OCI-LY1 (cell line): ENCODE results near the gene CFAP77.

Source experiments
- H2AFZ ChIP-seq: fragments of 200-600 bp; sonication (generic), shearing (Covaris generic); 2 replicates; pipeline ENCODE4 v1.6.0; 2014; ENCODE audit warnings: antibody characterized with exemption, mild to moderate bottlenecking, low read length
- H3F3A ChIP-seq: fragments of 200-600 bp; sonication (generic), shearing (Covaris generic); 2 replicates; pipeline ENCODE4 v1.6.0; 2014; ENCODE audit warnings: mild to moderate bottlenecking, antibody characterized with exemption, low read length, moderate library complexity; ENCODE audit not compliant: insufficient read depth
- H3K27ac ChIP-seq: fragments of 200-600 bp; sonication (generic); 2 replicates; pipeline ENCODE4 v1.5.1; 2014; ENCODE audit warnings: low read length, mixed run types, mild to moderate bottlenecking, low read depth; ENCODE audit not compliant: poor library complexity, severe bottlenecking
- H3K27me3 ChIP-seq: fragments of 200-600 bp; sonication (generic); 2 replicates; pipeline ENCODE4 v1.6.0; 2014; ENCODE audit warnings: antibody characterized with exemption, mild to moderate bottlenecking, low read length, moderate library complexity; ENCODE audit not compliant: insufficient read depth
- H3K36me3 ChIP-seq: fragments of 200-600 bp; sonication (generic); 2 replicates; pipeline ENCODE4 v1.6.1; 2014; ENCODE audit warnings: mild to moderate bottlenecking, antibody characterized with exemption, low read length, moderate library complexity, mixed read lengths; ENCODE audit not compliant: insufficient read depth
- H3K4me1 ChIP-seq: fragments of 200-600 bp; sonication (generic); 2 replicates; pipeline ENCODE4 v1.5.1; 2014; ENCODE audit warnings: mild to moderate bottlenecking, low read length, moderate library complexity; ENCODE audit not compliant: insufficient read depth, severe bottlenecking
- H3K4me2 ChIP-seq: fragments of 200-600 bp; sonication (generic), shearing (Covaris generic); 2 replicates; pipeline ENCODE4 v1.6.1; 2014; ENCODE audit warnings: low read length
- H3K4me3 ChIP-seq: fragments of 200-600 bp; sonication (generic); 2 replicates; pipeline ENCODE4 v1.5.1; 2014; ENCODE audit warnings: low read length, low read depth, mild to moderate bottlenecking, mixed read lengths; ENCODE audit not compliant: poor library complexity, severe bottlenecking
- H3K79me2 ChIP-seq: fragments of 200-600 bp; shearing (Covaris generic); 2 replicates; pipeline ENCODE4 v1.6.1; 2016; ENCODE audit warnings: mixed run types, low read length, mixed read lengths; ENCODE audit not compliant: insufficient read depth
- H3K9ac ChIP-seq: fragments of 200-600 bp; sonication (generic), shearing (Covaris generic); 2 replicates; pipeline ENCODE4 v1.6.1; 2014; ENCODE audit warnings: mild to moderate bottlenecking, low read length, mixed read lengths
- H3K9me2 ChIP-seq: fragments of 200-600 bp; sonication (generic), shearing (Covaris generic); 2 replicates; pipeline ENCODE4 v1.6.1; 2014; ENCODE audit warnings: low read depth, mild to moderate bottlenecking, low read length, mixed read lengths
- H3K9me3 ChIP-seq: fragments of 200-600 bp; shearing (Covaris generic); 2 replicates; pipeline ENCODE4 v1.6.1; 2014; ENCODE audit warnings: low read length, mixed read lengths
- H4K20me1 ChIP-seq: fragments of 200-600 bp; sonication (generic), shearing (Covaris generic); 2 replicates; pipeline ENCODE4 v1.6.0; 2016; ENCODE audit warnings: mild to moderate bottlenecking, low read length; ENCODE audit not compliant: insufficient read depth
- CTCF ChIP-seq: fragments of 200-600 bp; sonication (generic), shearing (Covaris generic); IDR thresholded peaks from 2 replicates; pipeline ENCODE4 v1.5.1; 2017; ENCODE audit warnings: mild to moderate bottlenecking, antibody characterized with exemption, low read length, moderate library complexity, mixed read lengths
- EZH2 ChIP-seq: fragments of 200-600 bp; sonication (generic), shearing (Covaris generic); IDR thresholded peaks from 2 replicates; pipeline ENCODE4 v1.8.0; 2017; ENCODE audit warnings: borderline replicate concordance, mixed run types, mild to moderate bottlenecking, antibody characterized with exemption, low read length, moderate library complexity, mixed read lengths

The CFAP77 gene

GRCh38 chr9:132395560-132395959, 14.5 kb upstream of the CFAP77 start:
- Histone ChIP-seq H3K4me2 (no peak overlapping the region), H3K4me3 (no peak overlapping the region), H3K9ac (no peak overlapping the region), H3K27me3 (no peaks in the 10 kb centered on the region), H3K36me3 (peaks cover 84% of the 10 kb centered on the region), H3K9me3 (no peaks in the 10 kb centered on the region), H4K20me1 (no peaks in the 10 kb centered on the region), H3K79me2 (no peaks in the 10 kb centered on the region), H2AFZ (no peak overlapping the region), H3K9me2 (no peaks in the 10 kb centered on the region), H3F3A (no peaks in the 10 kb centered on the region), H3K4me1 (peaks cover 17% of the 10 kb centered on the region), H3K27ac (peak overlapping the region; percentile 23)
- TF ChIP-seq CTCF (no peak), EZH2 (no peak)

- H3K79me2 ChIP-seq: no peaks in the 10 kb centered on the region
- no peak overlapping the region for H2AFZ ChIP-seq
- no peaks in the 10 kb centered on the region for H3F3A ChIP-seq
- no peak overlapping the region for H3K9ac ChIP-seq
- H3K27ac ChIP-seq: no peak overlapping the region
- H3K9me2 ChIP-seq: no peaks in the 10 kb centered on the region
- no peaks in the 10 kb centered on the region for H3K27me3 ChIP-seq
- no peak overlapping the region for H3K4me3 ChIP-seq
- H3K36me3 ChIP-seq: peaks cover 55% of the 10 kb centered on the region
- H3K9me3 ChIP-seq: no peaks in the 10 kb centered on the region
- no peak overlapping the region for H3K4me2 ChIP-seq
- no peaks in the 10 kb centered on the region for H4K20me1 ChIP-seq
- peaks cover 23% of the 10 kb centered on the region for H3K4me1 ChIP-seq
- no peak for TF ChIP-seq CTCF
- TF ChIP-seq EZH2: no peak
Measured at GRCh38 chr9:132401824-132402223, 8.2 kb upstream of the CFAP77 start.

- Histone ChIP-seq H2AFZ (no peak overlapping the region), H3K4me3 (peak overlapping the region; percentile 25), H3K9me3 (no peaks in the 10 kb centered on the region), H3K79me2 (no peaks in the 10 kb centered on the region), H3K27me3 (peaks cover 2% of the 10 kb centered on the region; the same call in 1 of the 2 replicates), H3K9ac (no peak overlapping the region), H3F3A (no peaks in the 10 kb centered on the region), H3K9me2 (no peaks in the 10 kb centered on the region), H3K27ac (peak overlapping the region; percentile 23), H3K4me1 (peaks cover 28% of the 10 kb centered on the region), H4K20me1 (no peaks in the 10 kb centered on the region), H3K36me3 (peaks cover 38% of the 10 kb centered on the region; the same call in 1 of the 2 replicates), H3K4me2 (peak overlapping the region; percentile 49)
- TF ChIP-seq CTCF (no peak), EZH2 (no peak)
Measured at GRCh38 chr9:132404228-132404881, 5.7 kb upstream of the CFAP77 start.
